Activated CD4-positive, alpha-beta T cell treated with anti-CD3 and anti-CD28 coated beads, Interleukin-2, Interleukin-4, amounts not matched to agents 100 ng/mL and 50 ng/mL, durations not matched to agents 16 hours and 8 hours (primary cell): ENCODE measurements around the gene IKBKE.

Source experiments
- DNase-seq: peaks from one replicate; pipeline ENCODE4 v3.0.0-alpha.2; 2020; ENCODE audit warnings: low spot score

IKBKE gene

GRCh38 chr1:206496131-206496793 is 26.0 kb downstream of the IKBKE start:
- DNase-seq, result no peak

- DNase-seq, result no peak
Measured at GRCh38 chr1:206497363-206497762, 27.1 kb downstream of the IKBKE start.

- DNase-seq, result no peak
Measured at GRCh38 chr1:206497774-206498173, 27.5 kb downstream of the IKBKE start.

- DNase-seq, result no peak
Measured at GRCh38 chr1:206498685-206499084, 28.4 kb downstream of the IKBKE start.

GRCh38 chr1:206500046-206500445 is 29.8 kb downstream of the IKBKE start:
- no peak for DNase-seq

- DNase-seq, result no peak
Measured at GRCh38 chr1:206501881-206502280, 31.6 kb downstream of the IKBKE start.

GRCh38 chr1:206502403-206502802 is 32.1 kb downstream of the IKBKE start:
- DNase-seq, result no peak

GRCh38 chr1:206502812-206503211 is 32.5 kb downstream of the IKBKE start:
- DNase-seq, result no peak

- DNase-seq, result peak; percentile 85
Measured at GRCh38 chr1:206503591-206504362, 33.5 kb downstream of the IKBKE start.

- DNase-seq, result no peak
Measured at GRCh38 chr1:206504363-206504713, 34.1 kb downstream of the IKBKE start.

GRCh38 chr1:206505702-206506355 is 35.6 kb downstream of the IKBKE start:
- no peak for DNase-seq

- no peak for DNase-seq
Measured at GRCh38 chr1:206506405-206507283, 36.4 kb downstream of the IKBKE start.

- DNase-seq, result peak; percentile 87
Measured at GRCh38 chr1:206507284-206508129, 37.2 kb downstream of the IKBKE start, which contains the start of gene RASSF5. TSS of gene RASSF5 (plus strand) at chr1:206507531. CDS start at chr1:206507603, 72 bp downstream.

GRCh38 chr1:206508130-206508889 is 38.0 kb downstream of the IKBKE start:
- no peak for DNase-seq

- DNase-seq, result no peak
Measured at GRCh38 chr1:206508956-206509355, 38.7 kb downstream of the IKBKE start.

- no peak for DNase-seq
Measured at GRCh38 chr1:206509612-206510257, 39.5 kb downstream of the IKBKE start.

- DNase-seq, result no peak
Measured at GRCh38 chr1:206510371-206510770, 40.1 kb downstream of the IKBKE start.

- no peak for DNase-seq
Measured at GRCh38 chr1:206511362-206512057, 41.2 kb downstream of the IKBKE start.
